ENCODE data around the gene ZMYND11.

The ZMYND11 gene

DNA sequence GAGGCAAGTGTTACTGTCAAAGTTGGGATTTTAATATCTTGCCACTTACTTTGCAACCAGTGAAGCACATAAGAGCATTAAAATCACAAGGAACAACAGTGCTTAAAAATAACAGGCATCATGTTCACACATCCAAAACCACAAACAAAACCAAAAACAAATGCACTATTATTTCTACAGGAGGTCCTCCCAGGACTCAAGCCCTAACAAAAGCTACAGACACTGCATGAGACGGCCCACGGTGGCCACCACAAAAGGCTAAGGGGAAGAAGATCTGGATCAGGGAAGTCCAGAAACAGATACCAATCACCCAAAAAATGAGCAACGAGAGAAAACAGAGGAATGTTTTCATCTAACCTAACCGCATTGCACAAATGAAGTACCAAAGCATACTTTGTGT, 158.4 kb downstream of the ZMYND11 start:
- H3K9me3 ChIP-seq (ENCODE audit: insufficient read depth, low read depth, low read length): no peaks in the 10 kb centered on the region
- TF ChIP-seq, protein P1, sequence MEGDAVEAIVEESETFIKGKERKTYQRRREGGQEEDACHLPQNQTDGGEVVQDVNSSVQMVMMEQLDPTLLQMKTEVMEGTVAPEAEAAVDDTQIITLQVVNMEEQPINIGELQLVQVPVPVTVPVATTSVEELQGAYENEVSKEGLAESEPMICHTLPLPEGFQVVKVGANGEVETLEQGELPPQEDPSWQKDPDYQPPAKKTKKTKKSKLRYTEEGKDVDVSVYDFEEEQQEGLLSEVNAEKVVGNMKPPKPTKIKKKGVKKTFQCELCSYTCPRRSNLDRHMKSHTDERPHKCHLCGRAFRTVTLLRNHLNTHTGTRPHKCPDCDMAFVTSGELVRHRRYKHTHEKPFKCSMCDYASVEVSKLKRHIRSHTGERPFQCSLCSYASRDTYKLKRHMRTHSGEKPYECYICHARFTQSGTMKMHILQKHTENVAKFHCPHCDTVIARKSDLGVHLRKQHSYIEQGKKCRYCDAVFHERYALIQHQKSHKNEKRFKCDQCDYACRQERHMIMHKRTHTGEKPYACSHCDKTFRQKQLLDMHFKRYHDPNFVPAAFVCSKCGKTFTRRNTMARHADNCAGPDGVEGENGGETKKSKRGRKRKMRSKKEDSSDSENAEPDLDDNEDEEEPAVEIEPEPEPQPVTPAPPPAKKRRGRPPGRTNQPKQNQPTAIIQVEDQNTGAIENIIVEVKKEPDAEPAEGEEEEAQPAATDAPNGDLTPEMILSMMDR (conservative IDR thresholded peaks at IDR 0.05; ENCODE audit: low read length): no peak
- no peak for TF ChIP-seq EZH2phosphoT487 (IDR thresholded peaks at IDR 0.05; ENCODE audit: borderline replicate concordance)
- H3K36me3 ChIP-seq (ENCODE audit: insufficient read depth, low read length): no peaks in the 10 kb centered on the region
- H2AFZ ChIP-seq (ENCODE audit: low read length): no peak overlapping the region
- H3K27me3 ChIP-seq (ENCODE audit: insufficient read depth, low read length, poor library complexity, severe bottlenecking): no peaks in the 10 kb centered on the region
- H3K9ac ChIP-seq (ENCODE audit: low read depth, low read length, poor library complexity, severe bottlenecking): no peak overlapping the region
- no peaks in the 10 kb centered on the region for H3K9me2 ChIP-seq (replicated peaks; ENCODE audit: low read depth, low read length)
- no peaks in the 10 kb centered on the region for H3K4me1 ChIP-seq (ENCODE audit: insufficient read depth, low read length, poor library complexity, severe bottlenecking)
- no peaks in the 10 kb centered on the region for H3F3A ChIP-seq (ENCODE audit: low read depth)
- H3K4me3 ChIP-seq (ENCODE audit: low read length, poor library complexity, severe bottlenecking): no peak overlapping the region
- no peaks in the 10 kb centered on the region for H4K20me1 ChIP-seq (ENCODE audit: insufficient read depth, low read length, poor library complexity, severe bottlenecking)
- H3K79me2 ChIP-seq (ENCODE audit: insufficient read depth, low read length): no peaks in the 10 kb centered on the region
- H3K4me2 ChIP-seq (ENCODE audit: low read depth, low read length, poor library complexity, severe bottlenecking): no peak overlapping the region

- no peaks in the 10 kb centered on the region for H3K9me3 ChIP-seq (ENCODE audit: insufficient read depth, low read depth, low read length)
- H3F3A ChIP-seq (ENCODE audit: low read depth): no peaks in the 10 kb centered on the region
- H3K9ac ChIP-seq (ENCODE audit: low read depth, low read length, poor library complexity, severe bottlenecking): no peak overlapping the region
- no peak overlapping the region for H3K4me3 ChIP-seq (ENCODE audit: low read length, poor library complexity, severe bottlenecking)
- H3K9me2 ChIP-seq (replicated peaks; ENCODE audit: low read depth, low read length): no peaks in the 10 kb centered on the region
- no peaks in the 10 kb centered on the region for H3K36me3 ChIP-seq (ENCODE audit: insufficient read depth, low read length)
- no peaks in the 10 kb centered on the region for H4K20me1 ChIP-seq (ENCODE audit: insufficient read depth, low read length, poor library complexity, severe bottlenecking)
- H3K4me1 ChIP-seq (ENCODE audit: insufficient read depth, low read length, poor library complexity, severe bottlenecking): no peaks in the 10 kb centered on the region
- no peak overlapping the region for H3K4me2 ChIP-seq (ENCODE audit: low read depth, low read length, poor library complexity, severe bottlenecking)
- no peaks in the 10 kb centered on the region for H3K27me3 ChIP-seq (ENCODE audit: insufficient read depth, low read length, poor library complexity, severe bottlenecking)
- H3K79me2 ChIP-seq (ENCODE audit: insufficient read depth, low read length): no peaks in the 10 kb centered on the region
- TF ChIP-seq, protein P1 (conservative IDR thresholded peaks at IDR 0.05; ENCODE audit: low read length): no peak
- TF ChIP-seq EZH2phosphoT487 (IDR thresholded peaks at IDR 0.05; ENCODE audit: borderline replicate concordance): no peak
- H2AFZ ChIP-seq (ENCODE audit: low read length): no peak overlapping the region
Measured at GRCh38 chr10:297567-297966, 162.3 kb downstream of the ZMYND11 start.

- Histone ChIP-seq H3K4me3 (ENCODE audit: low read length, poor library complexity, severe bottlenecking) (no peak overlapping the region), H3K4me2 (ENCODE audit: low read depth, low read length, poor library complexity, severe bottlenecking) (no peak overlapping the region), H4K20me1 (ENCODE audit: insufficient read depth, low read length, poor library complexity, severe bottlenecking) (no peaks in the 10 kb centered on the region), H3K9me3 (ENCODE audit: insufficient read depth, low read depth, low read length) (no peaks in the 10 kb centered on the region), H3F3A (ENCODE audit: low read depth) (no peaks in the 10 kb centered on the region), H3K9me2 (replicated peaks; ENCODE audit: low read depth, low read length) (no peaks in the 10 kb centered on the region), H3K27me3 (ENCODE audit: insufficient read depth, low read length, poor library complexity, severe bottlenecking) (no peaks in the 10 kb centered on the region), H3K9ac (ENCODE audit: low read depth, low read length, poor library complexity, severe bottlenecking) (no peak overlapping the region), H2AFZ (ENCODE audit: low read length) (no peak overlapping the region), H3K36me3 (ENCODE audit: insufficient read depth, low read length) (no peaks in the 10 kb centered on the region), H3K79me2 (ENCODE audit: insufficient read depth, low read length) (no peaks in the 10 kb centered on the region), H3K4me1 (ENCODE audit: insufficient read depth, low read length, poor library complexity, severe bottlenecking) (no peaks in the 10 kb centered on the region)
- TF ChIP-seq EZH2phosphoT487 (IDR thresholded peaks at IDR 0.05; ENCODE audit: borderline replicate concordance): no peak
- TF ChIP-seq, protein P1 (conservative IDR thresholded peaks at IDR 0.05; ENCODE audit: low read length): no peak
Measured at GRCh38 chr10:298033-298432, 162.8 kb downstream of the ZMYND11 start.

All from Loucy (cell line).